Epidermal melanocyte (primary cell): ENCODE measurements around the gene SLC1A1.
"Not testable (repeated sequence)": the region's sequence is repeated elsewhere in the genome, so short reads cannot be mapped to it uniquely, and the experiment has no call there.

Experiments used
- DNase-seq: peaks from one replicate; pipeline ENCODE4 v3.0.0; 2011; ENCODE audit warnings: low spot score; ENCODE audit not compliant: insufficient read length

The SLC1A1 gene

GRCh38 chr9:4504250-4504649 lies 14.0 kb downstream of the SLC1A1 start:
- DNase-seq: no peak

DNA sequence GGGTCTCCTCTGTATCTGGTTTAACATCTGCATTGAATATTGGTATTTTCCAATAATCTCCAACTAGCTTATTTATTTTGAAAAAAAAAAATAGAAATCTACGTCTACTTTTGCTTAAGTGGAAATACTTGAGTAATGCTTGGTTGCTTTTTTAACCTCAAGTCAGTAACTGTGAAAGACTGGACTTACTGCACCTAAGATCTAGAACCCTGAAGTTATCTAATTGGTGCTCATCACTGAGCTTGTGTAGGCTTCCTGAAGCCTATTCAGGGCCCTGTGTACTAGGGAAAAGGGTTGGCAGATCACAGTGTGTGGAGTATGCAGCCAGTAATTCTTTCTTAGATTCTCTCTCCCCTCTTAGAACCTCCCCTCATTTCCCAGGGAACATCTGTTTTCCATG lies 16.2 kb downstream of the SLC1A1 start:
- no peak for DNase-seq

DNA sequence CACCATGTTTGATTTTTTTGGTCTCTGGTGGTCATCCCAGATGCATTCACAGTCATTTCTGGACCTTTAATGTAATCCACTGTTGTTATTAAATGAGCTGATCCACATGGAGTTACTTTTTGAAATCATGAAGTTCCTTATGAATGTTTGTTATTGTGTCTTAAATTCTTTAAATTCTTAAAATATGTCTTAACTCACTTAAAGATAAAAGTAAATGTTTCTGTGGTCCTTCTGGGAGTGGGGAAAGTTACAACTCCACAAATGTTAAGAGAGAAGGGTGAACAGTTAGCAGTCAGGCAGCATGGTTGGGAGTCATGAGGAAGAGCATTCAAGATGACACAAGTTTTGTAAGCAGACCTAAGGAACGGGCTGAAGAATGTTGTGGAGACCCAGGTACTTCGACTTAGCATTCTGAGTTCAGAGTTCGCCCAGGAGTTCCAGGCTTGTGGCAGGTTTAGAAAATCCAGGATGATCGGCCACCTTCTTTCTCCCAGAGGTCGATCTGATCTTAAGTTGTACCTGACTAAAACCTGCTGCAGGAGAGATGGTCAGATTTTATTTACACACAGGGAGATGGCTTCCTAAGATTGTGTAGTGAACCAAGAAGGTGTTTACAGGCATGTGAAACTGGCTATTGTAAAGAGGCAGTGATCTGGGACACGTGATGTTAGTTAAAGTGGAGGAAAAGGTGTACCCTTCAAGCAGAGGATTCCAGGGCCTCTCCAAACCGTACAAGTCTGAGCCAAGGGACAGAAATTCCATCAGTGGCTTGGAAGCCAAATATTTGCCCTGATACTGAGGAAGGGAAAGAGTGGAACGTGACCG lies 17.2 kb downstream of the SLC1A1 start:
- DNase-seq: no peak

- no peak for DNase-seq
These were observed 18.1 kb downstream of the SLC1A1 start for GRCh38 chr9:4508246-4508906.

GRCh38 chr9:4508907-4509589 lies 18.8 kb downstream of the SLC1A1 start:
- DNase-seq: no peak

GRCh38 chr9:4509590-4509984 lies 19.3 kb downstream of the SLC1A1 start:
- no peak for DNase-seq

DNA sequence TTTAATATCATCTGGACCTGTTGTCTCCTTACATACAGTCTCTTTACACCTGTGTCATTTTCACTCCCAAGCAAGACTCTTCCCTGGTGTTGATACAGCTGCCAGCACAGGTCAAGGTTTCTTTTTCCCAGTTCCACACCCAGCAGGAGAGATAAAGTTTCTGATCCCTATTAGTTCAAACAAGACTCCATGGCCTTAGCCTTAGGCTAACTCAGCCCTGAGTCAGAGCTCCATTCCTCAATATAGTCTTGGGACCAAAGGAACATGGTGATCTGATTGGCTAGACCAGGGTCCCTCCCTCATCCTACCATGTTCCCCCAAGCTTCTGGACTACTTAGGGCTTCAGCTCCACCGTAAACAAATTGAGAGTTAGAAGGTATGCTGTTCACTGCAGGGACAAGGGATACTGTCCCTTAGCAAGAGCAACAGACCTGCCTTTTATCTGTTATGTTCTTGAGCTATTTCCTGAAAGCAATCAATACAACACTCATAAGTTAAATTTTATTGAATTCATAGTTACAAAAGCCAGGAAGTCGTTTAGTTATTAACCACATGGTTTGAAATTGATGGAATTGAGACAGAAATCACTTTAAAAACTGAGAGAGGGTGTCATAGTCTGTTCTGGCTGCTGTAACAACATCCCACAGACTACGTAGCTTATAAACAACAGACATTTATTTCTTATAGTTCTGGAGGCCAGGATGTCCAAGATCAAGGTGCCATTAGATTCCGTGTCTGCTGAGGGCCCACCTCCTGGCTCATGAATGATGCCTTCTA lies 20.5 kb downstream of the SLC1A1 start:
- DNase-seq: no peak

DNA sequence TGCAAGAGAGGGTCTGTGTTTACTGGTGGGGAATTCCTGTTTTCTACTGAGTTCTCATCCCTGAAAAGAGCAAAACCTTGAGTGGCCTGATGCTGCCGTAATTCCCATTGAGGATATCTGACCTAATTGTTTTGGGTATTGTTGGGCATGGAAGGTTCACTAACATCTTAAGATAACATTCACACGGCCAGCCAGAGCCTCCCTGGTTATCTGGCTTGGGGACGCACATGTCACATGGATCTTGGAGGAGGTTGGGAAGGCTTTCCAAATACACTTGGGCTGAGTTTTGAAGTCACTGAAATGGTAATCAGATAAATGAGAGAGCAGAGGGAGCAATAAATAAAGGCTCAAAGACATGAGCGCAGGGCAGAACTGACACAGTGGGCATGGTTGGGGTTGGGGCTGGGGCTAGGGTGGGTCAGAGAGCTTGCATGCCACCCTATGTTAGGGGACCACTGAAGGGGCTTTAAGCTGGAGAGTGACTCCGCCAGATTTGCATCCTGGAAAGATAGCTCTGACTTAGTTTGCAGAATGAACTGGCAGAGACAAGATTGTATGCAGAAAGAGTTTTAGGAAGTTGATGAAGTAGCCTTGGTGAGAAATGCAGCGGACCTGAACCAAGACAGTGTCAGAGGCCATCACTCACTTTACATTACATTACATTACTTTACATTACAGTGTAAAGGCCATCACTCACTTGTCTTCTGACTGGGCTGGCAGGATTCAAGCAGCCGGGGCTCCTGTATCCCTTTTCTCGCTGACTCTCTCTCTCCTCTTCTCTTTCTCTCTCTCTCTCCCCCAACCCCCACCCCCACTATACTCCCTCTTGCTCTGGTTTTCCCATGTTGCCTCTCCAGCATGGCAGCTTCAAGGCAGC lies 24.2 kb downstream of the SLC1A1 start:
- DNase-seq: no peak

GRCh38 chr9:4515958-4516375 lies 25.7 kb downstream of the SLC1A1 start:
- DNase-seq: no peak

DNA sequence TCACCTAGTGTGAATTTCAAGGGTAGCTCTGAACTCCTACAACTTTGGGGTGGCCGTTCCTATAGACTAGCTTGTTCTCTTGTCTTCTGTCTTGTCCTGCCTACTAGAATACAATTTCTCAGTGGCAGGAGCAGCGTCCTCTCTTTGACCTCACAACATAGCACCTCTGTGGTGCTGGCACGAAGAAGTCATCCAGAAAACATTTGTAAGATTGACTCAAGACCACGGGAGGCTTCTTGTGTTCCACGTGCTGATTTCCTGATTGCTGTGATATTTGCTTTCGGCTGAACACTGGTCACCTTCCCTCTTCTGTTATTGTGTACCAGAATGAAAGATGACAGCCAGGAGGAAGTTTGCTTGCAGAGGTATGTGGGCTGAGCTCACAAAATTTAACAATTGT lies 27.0 kb downstream of the SLC1A1 start:
- DNase-seq: no peak

- no peak for DNase-seq
These were observed 29.3 kb downstream of the SLC1A1 start for GRCh38 chr9:4519604-4520003.

DNA sequence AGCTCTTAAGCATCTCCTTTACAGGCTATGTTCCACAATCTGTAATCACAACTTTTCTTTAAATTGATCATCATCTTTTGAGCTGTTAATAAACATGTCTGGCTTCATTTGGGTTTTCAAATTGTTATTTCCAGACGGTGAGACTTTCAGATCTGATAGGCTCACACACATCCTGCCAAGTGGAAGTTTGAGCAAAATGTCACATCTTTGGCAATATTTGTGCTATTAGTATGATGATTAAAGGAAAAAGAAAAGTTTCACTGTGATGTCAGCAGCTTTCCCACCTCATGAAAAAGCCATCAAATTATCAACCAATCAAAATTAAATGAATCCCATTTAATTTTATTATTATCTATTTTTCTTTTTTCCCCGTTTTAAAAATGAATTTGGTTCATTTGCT lies 29.8 kb downstream of the SLC1A1 start:
- no peak for DNase-seq

GRCh38 chr9:4530375-4530774 lies 40.1 kb downstream of the SLC1A1 start:
- DNase-seq: no peak

DNA sequence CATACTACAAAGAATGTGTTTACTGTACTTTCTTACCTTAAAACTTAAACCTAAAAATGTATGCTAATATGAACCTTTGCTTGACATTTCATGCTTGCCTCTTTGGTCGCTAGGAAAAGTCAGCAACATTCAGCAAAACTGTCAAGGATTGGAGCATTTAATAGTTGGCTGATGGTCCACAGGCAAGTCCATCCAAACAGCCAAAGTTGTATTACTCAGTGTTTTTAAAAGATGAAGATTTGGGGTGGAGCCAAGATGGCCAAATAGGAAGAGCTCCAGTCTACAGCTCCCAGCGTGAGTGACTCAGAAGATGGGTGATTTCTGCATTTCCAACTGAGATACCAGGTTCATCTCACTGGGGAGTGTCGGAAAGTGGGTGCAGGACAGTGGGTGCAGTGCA lies 40.6 kb downstream of the SLC1A1 start:
- not testable (repeated sequence) for DNase-seq

DNA sequence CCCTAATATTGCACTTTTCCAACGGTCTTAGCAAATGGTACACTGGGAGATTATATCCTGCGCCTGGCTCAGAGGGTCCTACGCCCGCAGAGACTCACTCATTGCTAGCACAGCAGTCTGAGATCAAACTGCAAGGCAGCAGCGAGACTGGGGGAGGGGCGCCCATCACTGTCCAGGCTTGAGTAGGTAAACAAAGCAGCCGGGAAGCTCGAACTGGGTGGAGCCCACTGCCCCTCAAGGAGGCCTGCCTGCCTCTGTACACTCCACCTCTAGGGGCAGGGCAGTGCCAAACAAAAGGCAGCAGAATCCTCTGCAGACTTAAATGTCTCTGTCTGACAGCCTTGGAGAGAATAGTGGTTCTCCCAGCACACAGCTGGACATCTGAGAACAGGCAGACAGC lies 41.1 kb downstream of the SLC1A1 start:
- DNase-seq: not testable (repeated sequence)

- not testable (repeated sequence) for DNase-seq
These were observed 43.6 kb downstream of the SLC1A1 start for GRCh38 chr9:4533881-4534280.

DNA sequence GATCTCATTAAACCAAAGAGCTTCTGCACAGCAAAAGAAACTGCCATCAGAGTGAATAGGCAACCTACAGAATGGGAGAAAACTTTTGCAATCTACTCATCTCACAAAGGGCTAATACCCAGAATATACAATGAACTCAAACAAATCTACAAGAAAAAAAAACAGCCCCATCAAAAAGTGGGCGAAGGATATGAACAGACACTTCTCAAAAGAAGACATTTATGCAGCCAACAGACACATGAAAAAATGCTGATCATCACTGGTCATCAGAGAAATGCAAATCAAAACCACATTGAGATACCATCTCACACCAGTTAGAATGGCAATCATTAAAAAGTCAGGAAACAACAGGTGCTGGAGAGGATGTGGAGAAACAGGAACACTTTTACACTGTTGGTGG lies 45.9 kb downstream of the SLC1A1 start:
- not testable (repeated sequence) for DNase-seq

DNA sequence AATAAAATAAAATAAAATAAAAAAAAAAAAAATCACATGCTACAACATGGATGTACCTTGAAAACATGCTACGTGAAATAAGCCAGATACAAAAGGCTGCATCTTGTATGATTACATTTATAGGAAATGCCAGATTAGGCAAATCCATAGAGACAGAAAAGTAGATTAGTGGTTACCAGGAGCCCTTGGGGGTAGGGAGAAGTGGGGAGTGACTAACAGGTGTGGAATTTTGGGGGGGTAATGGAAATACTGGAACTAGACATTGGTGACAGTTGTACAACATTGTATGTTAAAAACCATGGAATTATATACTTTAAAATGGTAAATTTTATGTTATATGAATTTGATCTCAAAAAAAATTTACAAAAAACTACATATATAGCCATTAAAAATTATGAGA lies 47.3 kb downstream of the SLC1A1 start:
- no peak for DNase-seq

- no peak for DNase-seq
These were observed 47.8 kb downstream of the SLC1A1 start for GRCh38 chr9:4538107-4538506.

- peak; percentile 54 for DNase-seq
These were observed 48.4 kb downstream of the SLC1A1 start for GRCh38 chr9:4538621-4539020.

- no peak for DNase-seq
These were observed 50.2 kb downstream of the SLC1A1 start for GRCh38 chr9:4540425-4540824.
